OCI-M2 (cell line): Measurements from ENCODE around the gene CD200.

Experiments used
- DNase-seq: peaks from one replicate; lab custom pipeline; 2025; ENCODE audit not compliant: unreplicated experiment; lab: John Stamatoyannopoulos, UW

CD200 gene

DNA sequence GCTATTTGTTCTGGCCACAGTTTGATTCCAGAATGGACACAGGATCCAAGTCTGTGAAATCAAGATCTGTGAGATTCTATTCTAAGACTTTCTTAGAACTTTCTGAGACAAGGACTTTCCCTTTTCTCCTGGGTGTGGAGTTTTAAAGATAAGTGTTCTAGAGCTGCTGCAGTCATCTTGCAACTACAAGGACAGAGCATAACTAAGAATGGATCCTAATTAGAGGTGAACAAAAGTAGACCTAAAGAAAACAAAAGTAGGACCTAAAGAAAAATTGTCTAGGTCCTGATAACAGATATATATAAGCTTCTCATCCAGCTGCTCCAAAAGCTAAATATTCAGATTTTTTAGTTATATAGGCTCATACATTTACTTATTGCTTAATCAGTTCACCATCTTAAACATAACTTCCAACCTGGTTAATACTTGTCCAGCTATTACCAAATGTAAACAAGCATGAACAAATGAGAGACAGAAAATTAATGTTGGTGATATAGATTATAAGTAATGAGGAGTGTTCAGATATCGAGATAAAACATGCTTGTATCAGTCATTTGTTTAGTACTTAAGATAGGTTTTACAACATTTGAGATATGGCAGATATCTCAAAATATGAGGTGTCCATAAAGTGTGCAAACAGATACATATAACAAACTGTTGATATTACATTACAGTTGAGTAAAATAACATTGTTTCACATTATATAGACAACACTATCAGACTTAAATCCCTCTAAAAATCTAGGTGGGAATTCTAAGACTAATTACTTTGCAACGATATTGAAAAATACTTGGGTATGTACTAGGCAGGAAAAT, 75.1 kb downstream of the CD200 start:
- no peak for DNase-seq

DNA sequence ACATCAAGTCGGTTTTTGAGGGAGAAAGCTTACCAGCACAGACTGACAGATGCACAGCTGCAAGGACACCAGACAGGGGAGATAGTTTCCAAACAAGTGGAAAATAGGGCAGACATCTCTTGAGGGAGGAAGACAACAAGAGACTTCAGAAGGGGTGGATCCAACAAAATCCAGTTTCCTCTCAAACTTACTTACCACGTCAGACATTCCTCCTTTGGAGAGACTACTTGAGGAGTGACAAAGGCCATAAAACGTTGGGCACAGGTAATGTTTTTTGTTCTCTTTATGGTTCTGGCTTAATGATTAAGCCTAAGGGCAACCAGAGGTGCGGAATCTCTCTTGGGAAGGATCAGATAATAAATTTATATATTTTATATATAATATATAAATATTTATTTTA, 76.1 kb downstream of the CD200 start:
- DNase-seq: no peak

DNA sequence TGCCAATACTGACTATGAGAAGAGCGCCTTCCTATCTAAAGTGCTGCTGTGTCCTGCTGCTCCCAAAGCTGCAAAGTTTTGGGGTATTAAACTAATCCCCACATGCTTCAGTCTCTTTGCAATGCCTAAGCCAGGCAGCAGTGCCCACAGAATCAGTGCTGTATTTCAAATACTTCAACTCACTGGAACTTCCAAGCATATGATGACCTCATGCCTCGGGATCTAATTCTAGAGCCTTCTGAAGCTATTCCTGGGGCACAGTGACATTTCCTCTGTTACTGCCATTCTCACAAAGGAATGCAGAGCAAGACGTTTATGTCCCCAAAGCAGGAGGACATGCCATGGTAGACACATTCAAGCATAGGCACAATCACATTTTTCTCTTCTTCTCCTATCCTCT, 78.5 kb downstream of the CD200 start:
- no peak for DNase-seq
